Prostate gland (tissue), 2 donors: ENCODE data around the gene SPRED2. TPM values are rescaled to one million over a fixed set of nuclear protein-coding genes. Genes with fewer than 3 reads are reported as not detected.

Experiments
- DNase-seq: peaks from one replicate; pipeline ENCODE4 v3.0.0-alpha.2; 2019; ENCODE audit warnings: low spot score
- H3K27ac ChIP-seq, 2 donors: fragments of 200-600 bp; sonication (generic); 2 replicates each; pipeline ENCODE4 v1.5.1; 2017 to 2019
- H3K27me3 ChIP-seq: fragments of 200-600 bp; sonication (generic); replicated peaks from 2 replicates; pipeline ENCODE4 v1.5.1; 2019; ENCODE audit not compliant: insufficient read depth
- H3K36me3 ChIP-seq, 2 donors: fragments of 200-600 bp; sonication (generic); 1 replicate in 1 of 2; 2 replicates in 1 of 2; pipeline versions ENCODE4 v1.5.1 to v1.8.1; 2017 to 2019
- H3K4me1 ChIP-seq: fragments of 200-600 bp; sonication (generic); replicated peaks from 2 replicates; pipeline ENCODE4 v1.5.1; 2019
- H3K4me3 ChIP-seq, 2 donors: fragments of 200-600 bp; sonication (generic); 2 replicates each; pipeline ENCODE4 v1.5.1; 2017 to 2019
- H3K9me3 ChIP-seq: fragments of 200-600 bp; sonication (generic); 2 replicates; pipeline ENCODE4 v1.5.1; 2017
- CTCF ChIP-seq, 4 experiments: fragments of 200-600 bp in 2 of 4; fragments of 450-650 bp in 2 of 4; sonication (generic) in 2 of 4; IDR thresholded peaks; 1 replicate in 3 of 4; 2 replicates in 1 of 4; pipeline ENCODE4 v1.5.1; 2016 to 2019; ENCODE audit warnings: antibody characterized with exemption in 4 of 4, mild to moderate bottlenecking in 2 of 4, moderate library complexity in 2 of 4
- POLR2A ChIP-seq: fragments of 450-650 bp; IDR thresholded peaks from one replicate; pipeline ENCODE4 v1.6.1; 2016; ENCODE audit warnings: antibody characterized with exemption, mild to moderate bottlenecking
- POLR2AphosphoS5 ChIP-seq: sonication (generic); formaldehyde crosslinking; IDR thresholded peaks from one replicate; pipeline ENCODE4 v1.6.1; 2017; ENCODE audit warnings: antibody characterized with exemption
- WGBS: methylation state at CpG from one replicate; pipeline ENCODE4 v1.1.5; 2018; 5-methylcytosine and 5-hydroxymethylcytosine counted together
- intact Hi-C: fragments of 100-400 bp; cut with DNase I; formaldehyde crosslinking; loops from one replicate; pipeline ENCODE4 v1.14.2; 2022
- total RNA-seq, 2 donors: library from RNA; depleted of rRNA; stranded (reverse); fragments of >200 nt; gene quantifications; one replicate each; pipeline ENCODE4 v1.1.0, GENCODE V29; 2016

SPRED2 gene
- total RNA-seq, 2 donors from 2014 or later = 23.7 to 27.1 TPM

- TF ChIP-seq POLR2A = no peak
- no peak for TF ChIP-seq CTCF (IDR thresholded peaks at IDR 0.05)
- no peak for TF ChIP-seq POLR2AphosphoS5
- 88% methylated on average over 3 of the region's 3 CpGs for WGBS
- Histone ChIP-seq H3K4me3 (no peak overlapping the region), H3K4me1 (no peaks in the 10 kb centered on the region), H3K27me3 (no peaks in the 10 kb centered on the region), H3K9me3 (no peaks in the 10 kb centered on the region), H3K27ac (no peak overlapping the region), H3K36me3 (no peaks in the 10 kb centered on the region)
- DNase-seq = no peak
- intact Hi-C loops = no loop called here
Observed at GRCh38 chr2:65466551-65466950, 34.2 kb upstream of the SPRED2 start.

GRCh38 chr2:65465857-65466256 lies 33.5 kb upstream of the SPRED2 start:
- Histone ChIP-seq H3K9me3 (no peaks in the 10 kb centered on the region), H3K27ac (no peak overlapping the region), H3K4me1 (no peaks in the 10 kb centered on the region), H3K27me3 (no peaks in the 10 kb centered on the region), H3K4me3 (no peak overlapping the region), H3K36me3 (no peaks in the 10 kb centered on the region)
- TF ChIP-seq POLR2AphosphoS5 (no peak), POLR2A (no peak), CTCF (IDR thresholded peaks at IDR 0.05) (no peak)
- WGBS = 58% methylated on average over 5 of the region's 5 CpGs
- no peak for DNase-seq
- intact Hi-C loops = no loop called here

DNA sequence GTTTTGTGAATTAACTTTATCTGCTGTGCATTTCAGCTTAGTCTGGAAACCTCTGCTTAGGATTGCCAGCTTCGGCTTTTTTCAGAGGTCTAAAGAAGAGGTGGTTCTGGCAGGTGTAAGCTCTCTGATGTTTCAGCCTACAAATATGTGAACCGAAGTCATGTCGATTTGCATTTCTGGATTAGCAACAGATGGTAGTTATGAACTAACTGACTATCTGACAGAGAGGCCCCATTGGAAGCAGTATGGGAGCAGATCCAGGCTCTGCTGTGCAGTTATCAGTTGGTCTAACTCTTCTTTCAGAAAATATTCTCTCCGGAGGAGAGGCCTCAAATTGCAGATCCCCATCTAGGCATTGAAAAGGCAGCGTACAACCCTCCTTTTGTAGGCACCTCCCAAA lies 32.7 kb upstream of the SPRED2 start:
- Histone ChIP-seq H3K9me3 (no peaks in the 10 kb centered on the region), H3K4me3 (no peak overlapping the region), H3K36me3 (no peaks in the 10 kb centered on the region), H3K27ac (no peak overlapping the region), H3K4me1 (no peaks in the 10 kb centered on the region), H3K27me3 (no peaks in the 10 kb centered on the region)
- intact Hi-C loops = no loop called here
- TF ChIP-seq CTCF (IDR thresholded peaks at IDR 0.05) (no peak), POLR2A (no peak), POLR2AphosphoS5 (no peak)
- 41% methylated on average over 5 of the region's 5 CpGs for WGBS
- no peak for DNase-seq

- TF ChIP-seq CTCF (IDR thresholded peaks at IDR 0.05) = no peak
- no peaks in the 10 kb centered on the region for H3K9me3 ChIP-seq
- H3K27ac ChIP-seq = no peak overlapping the region
- 44% methylated on average over 3 of the region's 3 CpGs for WGBS
- intact Hi-C loops = no loop called here
- no peak for DNase-seq
- H3K4me1 ChIP-seq = no peaks in the 10 kb centered on the region
- no peaks in the 10 kb centered on the region for H3K36me3 ChIP-seq
- no peak overlapping the region for H3K4me3 ChIP-seq
- H3K27me3 ChIP-seq = no peaks in the 10 kb centered on the region
Observed at GRCh38 chr2:65464604-65465003, 32.2 kb upstream of the SPRED2 start.

DNA sequence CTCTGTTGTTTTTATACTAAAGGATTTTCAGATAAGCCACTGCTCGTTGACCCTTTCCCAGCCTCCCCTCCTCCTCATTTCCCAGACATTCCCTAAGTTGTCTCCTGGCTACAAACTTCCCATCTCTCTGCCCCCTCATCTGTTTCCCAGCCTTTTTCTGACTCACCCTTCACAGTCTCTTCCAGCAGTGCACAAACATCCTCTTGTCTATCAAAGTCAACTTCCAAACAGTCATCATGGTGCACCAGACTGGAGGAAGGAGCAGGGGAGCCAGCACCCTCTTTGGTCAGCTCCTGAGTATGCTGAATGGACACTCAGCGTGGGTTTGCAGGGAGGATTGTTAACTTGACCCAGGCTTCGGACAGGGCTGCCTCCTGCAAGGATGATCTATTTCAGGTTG lies 26.6 kb upstream of the SPRED2 start:
- no peaks in the 10 kb centered on the region for H3K9me3 ChIP-seq
- 70% methylated on average over 3 of the region's 3 CpGs for WGBS
- H3K4me1 ChIP-seq = no peaks in the 10 kb centered on the region
- H3K4me3 ChIP-seq = no peak overlapping the region
- no peaks in the 10 kb centered on the region for H3K27me3 ChIP-seq
- no peaks in the 10 kb centered on the region for H3K36me3 ChIP-seq
- intact Hi-C loops = no loop called here
- TF ChIP-seq POLR2A (no peak), CTCF (IDR thresholded peaks at IDR 0.05) (no peak), POLR2AphosphoS5 (no peak)
- no peak for DNase-seq
- H3K27ac ChIP-seq = no peak overlapping the region
